Mammary epithelial cell (primary cell): Measurements from ENCODE around the gene SRRM5.

Experiments used
- CTCF ChIP-seq, 2 donors: IDR thresholded peaks in 1 of 2; conservative IDR thresholded peaks in 1 of 2; 2 replicates each; pipeline ENCODE4 v1.5.1; 2011 to 2012; ENCODE audit warnings: inconsistent platforms in 2 of 2, low read length in 2 of 2, mild to moderate bottlenecking in 2 of 2, control low read depth in 1 of 2, low read depth in 1 of 2; ENCODE audit not compliant: insufficient read depth in 1 of 2; ENCODE audit errors: extremely low read depth in 1 of 2
- EZH2 ChIP-seq: IDR thresholded peaks from 2 replicates; pipeline ENCODE4 v1.6.1; 2012; ENCODE audit warnings: low read length, inconsistent platforms, borderline replicate concordance

DNA sequence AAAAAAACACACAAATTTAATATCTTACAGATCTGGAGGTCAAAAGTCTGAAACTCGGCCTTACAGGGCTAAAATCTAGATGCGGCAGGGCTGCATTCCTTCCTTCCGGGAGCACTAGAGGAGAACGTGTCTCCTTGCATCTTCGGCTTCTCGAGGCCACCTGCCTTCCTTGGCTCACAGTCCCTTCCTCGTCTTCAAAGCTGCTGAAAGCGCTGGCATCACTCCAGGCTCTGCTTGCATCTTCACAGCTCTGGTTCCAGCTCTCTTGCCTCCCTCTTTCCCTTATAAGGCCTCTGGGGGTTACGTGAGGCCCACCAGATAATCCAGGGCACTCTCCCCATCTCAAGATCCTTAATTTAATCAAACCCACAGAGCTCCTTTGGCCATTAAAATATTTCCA is 47.1 kb upstream of the SRRM5 start:
- no peak for TF ChIP-seq CTCF (conservative IDR thresholded peaks at IDR 0.05 in 1 of 2, IDR thresholded peaks at IDR 0.05 in 1 of 2; ENCODE audit: extremely low read depth in 1 of 2, insufficient read depth in 1 of 2, low read depth in 1 of 2, low read length in 2 of 2)
- no peak for TF ChIP-seq EZH2
